Type B pancreatic cell (in vitro differentiated cells): ENCODE results near the gene RUSC2. TPM values are rescaled to one million over a fixed set of nuclear protein-coding genes. Genes with fewer than 3 reads are reported as not detected.
"Not testable (repeated sequence)": the region's sequence is repeated elsewhere in the genome, so short reads cannot be mapped to it uniquely, and the experiment has no call there.

Source experiments
- DNase-seq: peaks from one replicate; pipeline ENCODE4 v3.0.0; 2021; ENCODE audit warnings: mixed read lengths; ENCODE audit not compliant: unreplicated experiment; ENCODE audit errors: extremely low spot score
- H3K27ac Mint-ChIP-seq: 2 replicates; pipeline ENCODE4 v1.8.0; 2021; ENCODE audit warnings: mild to moderate bottlenecking, mixed read lengths
- H3K27me3 Mint-ChIP-seq: 2 replicates; pipeline ENCODE4 v1.8.0; 2021; ENCODE audit warnings: mixed read lengths
- H3K36me3 Mint-ChIP-seq: 2 replicates; pipeline ENCODE4 v1.8.0; 2021; ENCODE audit warnings: mixed read lengths
- H3K4me1 Mint-ChIP-seq: one replicate; pipeline ENCODE4 v1.8.0; 2021; ENCODE audit warnings: mixed read lengths; ENCODE audit not compliant: unreplicated experiment
- H3K4me3 Mint-ChIP-seq: 2 replicates; pipeline ENCODE4 v1.8.0; 2021; ENCODE audit warnings: mild to moderate bottlenecking, mixed read lengths
- H3K9me3 Mint-ChIP-seq: 2 replicates; pipeline ENCODE4 v1.8.0; 2021; ENCODE audit warnings: mixed read lengths
- CTCF ChIP-seq: fragments of 200-600 bp; sonication (generic); conservative IDR thresholded peaks from 2 replicates; pipeline ENCODE4 v1.5.0; 2021; ENCODE audit warnings: antibody characterized with exemption, mild to moderate bottlenecking
- total RNA-seq: library from RNA; stranded (reverse); gene quantifications from 2 replicates; pipeline ENCODE4 v1.2.1, GENCODE V29; 2021; ENCODE audit warnings: low replicate concordance

RUSC2 gene
- total RNA-seq, 1 donor from 2014 or later, result 22.1 TPM

- DNase-seq, result no peak
- no peak for TF ChIP-seq CTCF
- Mint-ChIP-seq H3K9me3 (no peaks in the 10 kb centered on the region), H3K27me3 (no peaks in the 10 kb centered on the region), H3K36me3 (peaks cover 4% of the 10 kb centered on the region), H3K4me3 (no peak overlapping the region), H3K27ac (no peak overlapping the region), H3K4me1 (peaks cover 47% of the 10 kb centered on the region)
Measured at GRCh38 chr9:35519692-35520363, 29.9 kb downstream of the RUSC2 start.

- H3K4me3 Mint-ChIP-seq, result no peak overlapping the region
- TF ChIP-seq CTCF, result no peak
- H3K27me3 Mint-ChIP-seq, result no peaks in the 10 kb centered on the region
- peaks cover 4% of the 10 kb centered on the region for H3K36me3 Mint-ChIP-seq
- no peaks in the 10 kb centered on the region for H3K9me3 Mint-ChIP-seq
- H3K4me1 Mint-ChIP-seq, result peaks cover 47% of the 10 kb centered on the region
- no peak for DNase-seq
- H3K27ac Mint-ChIP-seq, result no peak overlapping the region
Measured at GRCh38 chr9:35520364-35520710, 30.4 kb downstream of the RUSC2 start.

- no peak overlapping the region for H3K4me3 Mint-ChIP-seq
- no peaks in the 10 kb centered on the region for H3K27me3 Mint-ChIP-seq
- no peak for TF ChIP-seq CTCF
- H3K4me1 Mint-ChIP-seq, result peaks cover 46% of the 10 kb centered on the region
- peaks cover 4% of the 10 kb centered on the region for H3K36me3 Mint-ChIP-seq
- DNase-seq, result no peak
- no peaks in the 10 kb centered on the region for H3K9me3 Mint-ChIP-seq
- H3K27ac Mint-ChIP-seq, result no peak overlapping the region
Measured at GRCh38 chr9:35521708-35522107, 31.8 kb downstream of the RUSC2 start.

GRCh38 chr9:35522187-35522586, 32.3 kb downstream of the RUSC2 start:
- H3K4me1 Mint-ChIP-seq, result peaks cover 44% of the 10 kb centered on the region
- no peak overlapping the region for H3K4me3 Mint-ChIP-seq
- no peaks in the 10 kb centered on the region for H3K27me3 Mint-ChIP-seq
- peaks cover 4% of the 10 kb centered on the region for H3K36me3 Mint-ChIP-seq
- TF ChIP-seq CTCF, result no peak
- H3K9me3 Mint-ChIP-seq, result no peaks in the 10 kb centered on the region
- no peak for DNase-seq
- no peak overlapping the region for H3K27ac Mint-ChIP-seq

GRCh38 chr9:35522700-35523099, 32.8 kb downstream of the RUSC2 start:
- peaks cover 4% of the 10 kb centered on the region for H3K36me3 Mint-ChIP-seq
- H3K4me3 Mint-ChIP-seq, result no peak overlapping the region
- H3K27ac Mint-ChIP-seq, result no peak overlapping the region

GRCh38 chr9:35523556-35523955, 33.6 kb downstream of the RUSC2 start:
- not testable (repeated sequence) for DNase-seq, H3K9me3 Mint-ChIP-seq, H3K4me3 Mint-ChIP-seq, H3K36me3 Mint-ChIP-seq, H3K27ac Mint-ChIP-seq, H3K27me3 Mint-ChIP-seq
- H3K4me1 Mint-ChIP-seq, result peaks cover 33% of the 10 kb centered on the region

More at GRCh38 chr9:35522700-35523099, 32.8 kb downstream of the RUSC2 start:
- TF ChIP-seq CTCF, result no peak
- H3K4me1 Mint-ChIP-seq, result peaks cover 41% of the 10 kb centered on the region
- H3K27me3 Mint-ChIP-seq, result no peaks in the 10 kb centered on the region
- no peaks in the 10 kb centered on the region for H3K9me3 Mint-ChIP-seq
- DNase-seq, result no peak
